Limb (tissue), 2 donors: ENCODE measurements around the gene CPT1A.

ENCODE experiments used
- DNase-seq, 2 donors: peaks; one replicate each; pipeline ENCODE4 v3.0.0-alpha.2; 2016; ENCODE audit errors: extremely low spot score in 2 of 2

Gene CPT1A

DNA sequence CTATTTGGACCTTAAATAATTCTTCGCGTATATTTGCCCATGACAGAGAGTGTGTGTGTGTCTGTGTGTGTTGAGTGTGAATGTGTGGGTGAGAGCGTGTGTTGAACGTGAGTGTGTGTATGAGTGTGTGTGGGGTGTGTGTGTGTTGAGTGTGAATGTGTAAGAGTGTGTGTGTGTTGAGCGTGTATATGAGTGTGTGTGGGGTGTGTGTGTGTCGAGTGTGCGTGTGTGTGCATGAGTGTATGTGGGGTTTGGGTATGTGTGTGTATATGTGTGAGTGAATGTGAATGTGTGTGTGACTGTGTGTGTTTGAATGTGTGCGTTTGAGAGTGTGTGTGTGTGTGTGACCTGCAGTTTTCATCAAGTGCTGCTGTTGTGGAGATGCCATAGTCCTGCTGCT lies 130.6 kb downstream of the CPT1A start:
- no peak for DNase-seq

- DNase-seq: no peak
These were observed 131.3 kb downstream of the CPT1A start for GRCh38 chr11:68710409-68710808.

DNA sequence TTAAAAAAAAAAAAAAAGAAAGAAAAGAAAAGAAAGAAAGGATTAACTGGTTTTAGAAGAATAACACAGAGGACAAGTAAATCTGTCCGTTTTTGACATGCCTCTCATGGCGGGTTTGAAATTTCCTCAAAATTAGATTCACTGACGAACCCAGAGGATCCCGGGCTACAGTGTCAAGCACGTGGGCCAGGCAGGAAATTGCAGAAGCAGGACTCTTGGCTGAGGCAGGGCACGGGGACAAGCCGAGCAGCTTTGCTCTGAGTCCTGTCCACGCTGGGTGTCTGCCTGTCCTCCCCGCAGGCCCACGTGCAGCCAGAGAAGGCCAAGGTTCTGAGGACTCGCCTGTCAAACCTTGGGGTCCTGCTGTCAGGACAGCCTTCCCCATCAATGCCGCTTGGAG lies 132.7 kb downstream of the CPT1A start:
- DNase-seq: no peak

GRCh38 chr11:68707527-68707926 lies 134.2 kb downstream of the CPT1A start:
- DNase-seq: no peak

DNA sequence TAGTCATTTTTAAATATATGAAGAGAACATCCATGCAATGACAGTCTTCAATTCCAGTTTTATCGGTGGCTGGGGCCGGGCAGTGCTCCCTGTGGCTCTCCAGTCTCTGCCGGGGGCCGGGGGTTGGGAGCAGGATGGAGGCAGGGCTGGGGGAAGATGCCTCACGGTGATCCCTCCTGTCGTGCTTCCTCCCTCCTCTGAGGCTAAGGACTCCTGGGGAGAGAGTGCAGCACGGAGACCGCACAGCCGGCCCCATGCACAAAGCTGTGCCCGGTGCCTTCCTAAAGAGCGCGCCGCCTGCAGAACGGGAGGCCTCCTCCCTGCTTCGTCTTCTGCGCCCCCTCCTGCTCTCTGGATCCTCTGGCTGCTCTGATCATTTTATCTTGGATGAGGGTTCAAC lies 136.8 kb downstream of the CPT1A start:
- DNase-seq: no peak
